ENCODE results near the gene TSTD1.
"Not testable (repeated sequence)": the region's sequence is repeated elsewhere in the genome, so short reads cannot be mapped to it uniquely, and the experiment has no call there.

TSTD1 gene

GRCh38 chr1:161068306-161069234, 29.8 kb upstream of the TSTD1 start:
- DNase-seq (ENCODE audit: low spot score) = no peak

- no peak for DNase-seq (ENCODE audit: low spot score)
These were observed 27.9 kb upstream of the TSTD1 start for GRCh38 chr1:161066694-161067093.

GRCh38 chr1:161065681-161066080, 26.9 kb upstream of the TSTD1 start:
- DNase-seq (ENCODE audit: low spot score) = not testable (repeated sequence)

- not testable (repeated sequence) for DNase-seq (ENCODE audit: low spot score)
These were observed 25.2 kb upstream of the TSTD1 start for GRCh38 chr1:161063936-161064335.

GRCh38 chr1:161061419-161061818, 22.7 kb upstream of the TSTD1 start:
- DNase-seq (ENCODE audit: low spot score) = no peak

GRCh38 chr1:161059293-161059692, 20.5 kb upstream of the TSTD1 start:
- no peak for DNase-seq (ENCODE audit: low spot score)

GRCh38 chr1:161054805-161055204, 16.0 kb upstream of the TSTD1 start:
- no peak for DNase-seq (ENCODE audit: low spot score)

- DNase-seq (ENCODE audit: low spot score) = no peak
These were observed 15.5 kb upstream of the TSTD1 start for GRCh38 chr1:161054232-161054631.

- no peak for DNase-seq (ENCODE audit: low spot score)
These were observed 14.1 kb upstream of the TSTD1 start for GRCh38 chr1:161052899-161053298.

- DNase-seq (ENCODE audit: low spot score) = no peak
These were observed 12.5 kb upstream of the TSTD1 start for GRCh38 chr1:161051219-161051618.

GRCh38 chr1:161048949-161049722, 10.4 kb upstream of the TSTD1 start:
- DNase-seq (ENCODE audit: low spot score) = no peak

GRCh38 chr1:161047436-161048420, 9.0 kb upstream of the TSTD1 start:
- DNase-seq (ENCODE audit: low spot score) = no peak

GRCh38 chr1:161046605-161047228, 8.0 kb upstream of the TSTD1 start:
- DNase-seq (ENCODE audit: low spot score) = no peak

- DNase-seq (ENCODE audit: low spot score) = peak; percentile 95
These were observed 7.2 kb upstream of the TSTD1 start, which contains the start of gene USF1 for GRCh38 chr1:161045736-161046604. Gene USF1 (minus strand): TSS chr1:161045977. CDS start chr1:161043275, 2,702 bp downstream.

GRCh38 chr1:161044908-161045735, 6.4 kb upstream of the TSTD1 start:
- peak; percentile 90 for DNase-seq (ENCODE audit: low spot score)

- DNase-seq (ENCODE audit: low spot score) = no peak
These were observed 5.8 kb upstream of the TSTD1 start for GRCh38 chr1:161044535-161044907.

- DNase-seq (ENCODE audit: low spot score) = no peak
These were observed 782 bp upstream of the TSTD1 start for GRCh38 chr1:161039546-161039945.

- no peak for DNase-seq (ENCODE audit: low spot score)
These were observed 386 bp upstream of the TSTD1 start for GRCh38 chr1:161039154-161039545.
